DND-41 (cell line): ENCODE measurements around the gene IFI6.

Experiments
- ATAC-seq: fragments of 200-7000 bp; cut with Tn5 transposase; 3 replicates; pipeline ENCODE4 v1.9.1; 2021; ENCODE audit warnings: low read depth; ENCODE audit not compliant: insufficient read depth
- DNase-seq: peaks from one replicate; pipeline ENCODE4 v3.0.0-alpha.2; 2020
- H2AFZ ChIP-seq: 2 replicates; pipeline ENCODE4 v1.6.0; 2012; ENCODE audit warnings: low read depth, low read length
- H3K27ac ChIP-seq: 2 replicates; pipeline ENCODE4 v1.5.1; 2012; ENCODE audit warnings: low read length, inconsistent platforms
- H3K27me3 ChIP-seq: fragments of 200-600 bp; sonication (generic); 2 replicates; pipeline ENCODE4 v1.6.0; 2012; ENCODE audit warnings: low read length, mild to moderate bottlenecking, inconsistent platforms; ENCODE audit not compliant: insufficient read depth, poor library complexity
- H3K36me3 ChIP-seq: 2 replicates; pipeline ENCODE4 v1.5.1; 2012; ENCODE audit warnings: low read length, inconsistent platforms; ENCODE audit not compliant: insufficient read depth
- H3K4me1 ChIP-seq: 2 replicates; pipeline ENCODE4 v1.5.1; 2012; ENCODE audit warnings: mild to moderate bottlenecking, low read length; ENCODE audit not compliant: insufficient read depth
- H3K4me2 ChIP-seq: 2 replicates; pipeline ENCODE4 v1.6.0; 2012; ENCODE audit warnings: mild to moderate bottlenecking, moderate library complexity, low read length, inconsistent platforms; ENCODE audit not compliant: insufficient read depth
- H3K4me3 ChIP-seq, 2 experiments: fragments of 200-600 bp in 1 of 2; shearing (Covaris generic) in 1 of 2; 2 replicates each; pipeline ENCODE4 v1.5.1; 2012 to 2016; ENCODE audit warnings: inconsistent platforms in 2 of 2, low read length in 2 of 2, mild to moderate bottlenecking in 2 of 2, low read depth in 1 of 2, moderate library complexity in 1 of 2
- H3K79me2 ChIP-seq: 2 replicates; pipeline ENCODE4 v1.6.0; 2012; ENCODE audit warnings: low read length, inconsistent platforms; ENCODE audit not compliant: insufficient read depth
- H3K9ac ChIP-seq: 2 replicates; pipeline ENCODE4 v1.6.0; 2012; ENCODE audit warnings: low read depth, mild to moderate bottlenecking, inconsistent platforms, low read length, moderate library complexity
- H3K9me3 ChIP-seq: 2 replicates; pipeline ENCODE4 v1.5.1; 2012; ENCODE audit warnings: low read length, moderate library complexity, mild to moderate bottlenecking, inconsistent platforms; ENCODE audit not compliant: insufficient read depth, severe bottlenecking
- H4K20me1 ChIP-seq: 2 replicates; pipeline ENCODE4 v1.6.0; 2012; ENCODE audit warnings: low read length; ENCODE audit not compliant: insufficient read depth
- CTCF ChIP-seq: IDR thresholded peaks from 2 replicates; pipeline ENCODE4 v1.5.1; 2012; ENCODE audit warnings: borderline replicate concordance, low read length, moderate library complexity, mild to moderate bottlenecking; ENCODE audit not compliant: poor library complexity, severe bottlenecking; ENCODE audit errors: extremely low read depth
- EZH2 ChIP-seq: IDR thresholded peaks from 3 replicates; pipeline ENCODE4 v1.6.1; 2012; ENCODE audit warnings: borderline replicate concordance, low read depth, mild to moderate bottlenecking, moderate library complexity, low read length, inconsistent platforms; ENCODE audit not compliant: severe bottlenecking

The IFI6 gene

DNA sequence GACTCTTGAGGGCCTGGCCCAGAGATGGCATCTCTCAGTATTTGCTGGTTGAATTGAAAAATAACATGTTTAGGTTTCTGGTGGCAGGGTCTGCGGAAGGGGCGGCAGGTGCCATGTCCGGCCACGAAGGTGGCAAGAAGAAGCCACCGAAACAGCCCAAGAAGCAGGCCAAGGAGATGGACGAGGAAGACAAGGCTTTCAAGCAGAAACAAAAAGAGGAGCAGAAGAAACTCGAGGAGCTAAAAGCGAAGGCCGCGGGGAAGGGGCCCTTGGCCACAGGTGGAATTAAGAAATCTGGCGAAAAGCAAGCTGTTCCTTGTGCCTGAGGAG, 22.7 kb downstream of the IFI6 start:
- no peaks in the 10 kb centered on the region for H3K36me3 ChIP-seq
- DNase-seq (no peak), ATAC-seq (no peak)
- no peak overlapping the region for H2AFZ ChIP-seq
- H3K4me1 ChIP-seq, result peaks cover 20% of the 10 kb centered on the region
- no peaks in the 10 kb centered on the region for H4K20me1 ChIP-seq
- no peaks in the 10 kb centered on the region for H3K27me3 ChIP-seq
- no peak overlapping the region for H3K4me3 ChIP-seq
- H3K9ac ChIP-seq, result no peak overlapping the region
- H3K9me3 ChIP-seq, result no peaks in the 10 kb centered on the region
- no peak overlapping the region for H3K4me2 ChIP-seq
- no peak overlapping the region for H3K27ac ChIP-seq
- TF ChIP-seq EZH2, result no peak
- H3K79me2 ChIP-seq, result no peaks in the 10 kb centered on the region

GRCh38 chr1:27648602-27649305, 23.2 kb downstream of the IFI6 start:
- no peak overlapping the region for H2AFZ ChIP-seq
- no peaks in the 10 kb centered on the region for H3K79me2 ChIP-seq
- H3K27me3 ChIP-seq, result no peaks in the 10 kb centered on the region
- H3K4me3 ChIP-seq, result no peak overlapping the region
- H4K20me1 ChIP-seq, result no peaks in the 10 kb centered on the region
- no peak overlapping the region for H3K4me2 ChIP-seq
- no peak overlapping the region for H3K27ac ChIP-seq
- ATAC-seq, result no peak
- H3K9ac ChIP-seq, result no peak overlapping the region
- DNase-seq, result no peak
- H3K36me3 ChIP-seq, result no peaks in the 10 kb centered on the region
- H3K4me1 ChIP-seq, result peaks cover 25% of the 10 kb centered on the region
- TF ChIP-seq CTCF (no peak), EZH2 (no peak)
- H3K9me3 ChIP-seq, result no peaks in the 10 kb centered on the region

DNA sequence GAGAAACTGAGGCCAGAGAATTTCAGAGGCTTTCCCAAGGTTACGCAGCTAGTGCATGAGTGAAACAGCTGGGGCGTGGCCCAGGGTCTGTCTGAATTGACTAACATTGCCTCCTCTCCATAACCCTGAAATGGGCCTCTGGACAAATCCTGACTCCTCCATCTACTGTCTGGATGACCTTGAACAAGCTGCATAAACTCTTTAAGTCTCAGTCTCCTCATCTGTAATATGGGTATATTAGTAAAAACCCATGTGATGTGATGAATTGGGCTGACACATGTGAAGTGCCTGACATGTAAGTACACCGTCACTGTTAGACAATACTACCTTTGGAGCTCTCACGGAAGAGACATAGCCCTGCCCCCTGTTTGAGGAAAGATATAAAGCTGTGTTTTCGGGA, 24.7 kb downstream of the IFI6 start:
- no peaks in the 10 kb centered on the region for H4K20me1 ChIP-seq
- H3K9ac ChIP-seq, result no peak overlapping the region
- no peaks in the 10 kb centered on the region for H3K9me3 ChIP-seq
- H3K27ac ChIP-seq, result 0 out of 2 replicates have a peak overlapping the region, but pooled peaks have one; percentile 5
- no peaks in the 10 kb centered on the region for H3K79me2 ChIP-seq
- DNase-seq (no peak), ATAC-seq (no peak)
- TF ChIP-seq CTCF (no peak), EZH2 (no peak)
- H2AFZ ChIP-seq, result no peak overlapping the region
- H3K4me1 ChIP-seq, result peaks cover 25% of the 10 kb centered on the region
- no peaks in the 10 kb centered on the region for H3K36me3 ChIP-seq
- H3K4me2 ChIP-seq, result no peak overlapping the region
- no peaks in the 10 kb centered on the region for H3K27me3 ChIP-seq
- H3K4me3 ChIP-seq, result no peak overlapping the region

- ATAC-seq, result no peak
- Histone ChIP-seq H3K79me2 (no peaks in the 10 kb centered on the region), H3K4me3 (no peak overlapping the region), H3K9ac (no peak overlapping the region), H3K36me3 (no peaks in the 10 kb centered on the region), H3K4me2 (no peak overlapping the region), H2AFZ (no peak overlapping the region), H3K27ac (0 out of 2 replicates have a peak overlapping the region, but pooled peaks have one; percentile 5), H3K4me1 (peaks cover 25% of the 10 kb centered on the region), H3K27me3 (no peaks in the 10 kb centered on the region), H3K9me3 (no peaks in the 10 kb centered on the region), H4K20me1 (no peaks in the 10 kb centered on the region)
- DNase-seq, result no peak
- TF ChIP-seq EZH2 (no peak), CTCF (no peak)
Measured at GRCh38 chr1:27646676-27647075, 25.3 kb downstream of the IFI6 start.
